T-helper 2 cell treated with Interferon-gamma antibody and Interleukin-4, amounts not matched to agents 100 ng/mL and 5 ng/mL, for 36 hours (primary cell): ENCODE results near the gene LCAT. TPM values are rescaled to one million over a fixed set of nuclear protein-coding genes. Genes with fewer than 3 reads are reported as not detected.
"Not testable (repeated sequence)": the region's sequence is repeated elsewhere in the genome, so short reads cannot be mapped to it uniquely, and the experiment has no call there.

Experiments used
- intact Hi-C: fragments of 100-400 bp; cut with micrococcal nuclease; formaldehyde crosslinking; loops from one replicate; pipeline ENCODE4 v1.15.1; 2023
- total RNA-seq: library from RNA; stranded (reverse); gene quantifications from 2 replicates; pipeline ENCODE4 v1.2.3, GENCODE V29; 2022

Gene LCAT
- total RNA-seq, 1 donor from 2014 or later: 16.8 TPM

- intact Hi-C loops: no loop called here
Measured at GRCh38 chr16:67915831-67916723, 27.8 kb downstream of the LCAT start.

GRCh38 chr16:67915496-67915769, 28.5 kb downstream of the LCAT start:
- intact Hi-C loops: not testable (repeated sequence)

- intact Hi-C loops: no loop called here
Measured at GRCh38 chr16:67914758-67915495, 29.0 kb downstream of the LCAT start.

- intact Hi-C loops: no loop called here
Measured at GRCh38 chr16:67910158-67910557, 33.8 kb downstream of the LCAT start.

- intact Hi-C loops: no loop called here
Measured at GRCh38 chr16:67909056-67909742, 34.7 kb downstream of the LCAT start.

GRCh38 chr16:67907397-67908180, 36.3 kb downstream of the LCAT start:
- intact Hi-C loops: no loop called here

- intact Hi-C loops: no loop called here
Measured at GRCh38 chr16:67902831-67903230, 41.1 kb downstream of the LCAT start.

- intact Hi-C loops: no loop called here
Measured at GRCh38 chr16:67901734-67902133, 42.2 kb downstream of the LCAT start.

GRCh38 chr16:67897231-67897630, 46.7 kb downstream of the LCAT start:
- intact Hi-C loops: no loop called here

GRCh38 chr16:67893743-67894399, 50.0 kb downstream of the LCAT start:
- intact Hi-C loops: loop anchor here (1.0 kb wide), 3 partner anchors 41 to 74 kb away; partner anchors contain the start of genes NUTF2 and SLC12A4

- intact Hi-C loops: loop anchor here (1.0 kb wide), 3 partner anchors 42 to 75 kb away; partner anchors contain the start of genes NUTF2 and SLC12A4
Measured at GRCh38 chr16:67892899-67893742, 50.8 kb downstream of the LCAT start, which contains the start of gene PSKH1. Gene PSKH1 (plus strand): TSS chr16:67893254. CDS start chr16:67908750, 15,496 bp downstream.

- intact Hi-C loops: no loop called here
Measured at GRCh38 chr16:67892375-67892774, 51.5 kb downstream of the LCAT start.

Other genes starting within 250 kb of the LCAT start
- 12.1 and 14.2 TPM in 2 replicates for gene GFOD2, start 224.8 kb downstream of the LCAT start, total RNA-seq
- 22.7 and 23.2 TPM in 2 replicates for gene RANBP10, start 137.6 kb downstream of the LCAT start, total RNA-seq
- gene TSNAXIP1, start 137.2 kb downstream of the LCAT start, total RNA-seq: 0.36 and 0.73 TPM in 2 replicates
- gene THAP11, start 101.8 kb downstream of the LCAT start, total RNA-seq: 44.3 and 45.8 TPM in 2 replicates
- 138 and 143 TPM in 2 replicates for gene NUTF2, start 97.2 kb downstream of the LCAT start, total RNA-seq
- 54.2 and 54.4 TPM in 2 replicates for gene CENPT, start 96.4 kb downstream of the LCAT start, total RNA-seq
- gene EDC4, start 71.1 kb downstream of the LCAT start, total RNA-seq: 106 and 112 TPM in 2 replicates
- 0.61 and 0.84 TPM in 2 replicates for gene NRN1L, start 59.2 kb downstream of the LCAT start, total RNA-seq
- 20.7 and 22.1 TPM in 2 replicates for gene PSKH1, start 50.9 kb downstream of the LCAT start, total RNA-seq
- 9.6 and 11.9 TPM in 2 replicates for gene CTRL, start 12.3 kb downstream of the LCAT start, total RNA-seq
- gene PSMB10, start 7.3 kb downstream of the LCAT start, total RNA-seq: 335 and 352 TPM in 2 replicates
- gene SLC12A4, start 24.5 kb upstream of the LCAT start, total RNA-seq: 40.2 and 41.9 TPM in 2 replicates
- gene DPEP3, start 36.4 kb upstream of the LCAT start, total RNA-seq: 0.14 TPM in 1 of 2 replicates, not detected in the other
- 14.8 and 16.8 TPM in 2 replicates for gene DPEP2, start 55.4 kb upstream of the LCAT start, total RNA-seq
- gene DPEP2NB, start 71.8 kb upstream of the LCAT start, total RNA-seq: not detected in 2 replicates
- gene DDX28, start 79.1 kb upstream of the LCAT start, total RNA-seq: 14.5 and 16.5 TPM in 2 replicates
- 23.8 and 25.0 TPM in 2 replicates for gene DUS2, start 79.2 kb upstream of the LCAT start, total RNA-seq
- 203 and 205 TPM in 2 replicates for gene NFATC3, start 141.2 kb upstream of the LCAT start, total RNA-seq